OCI-LY7 (cell line): Measurements from ENCODE around the gene HSD17B13. TPM values are rescaled to one million over a fixed set of nuclear protein-coding genes. Genes with fewer than 3 reads are reported as not detected.

Source experiments
- BruUV-seq: library from RNA; stranded (reverse); fragments of 400-500 nt; replicated peaks from 2 replicates; lab custom pipeline; 2021; lab: Mats Ljungman, UMichigan
- CTCF ChIA-PET: fragments of 300-600 bp; sonication (Branson Sonifier 250); formaldehyde crosslinking; loops from one replicate; lab custom pipeline; 2022; ENCODE audit warnings: antibody characterized with exemption; ENCODE audit not compliant: unreplicated experiment; lab: Charles Lee
- POLR2A ChIA-PET: fragments of 300-600 bp; sonication (Branson Sonifier 250); formaldehyde crosslinking; loops from one replicate; lab custom pipeline; 2022; ENCODE audit warnings: antibody characterized with exemption; lab: Charles Lee
- DNase-seq: peaks from one replicate; pipeline ENCODE4 v3.0.0-alpha.2; 2015; ENCODE audit warnings: low spot score
- H2AFZ ChIP-seq: fragments of 200-600 bp; sonication (generic), shearing (Covaris generic); 2 replicates; pipeline ENCODE4 v1.6.1; 2014; ENCODE audit warnings: mild to moderate bottlenecking, antibody characterized with exemption, low read length, moderate library complexity
- H3K27ac ChIP-seq: fragments of 200-600 bp; sonication (generic); 2 replicates; pipeline ENCODE4 v1.5.1; 2014; ENCODE audit warnings: mixed run types, low read depth, mild to moderate bottlenecking, moderate library complexity, low read length, inconsistent platforms; ENCODE audit not compliant: poor library complexity, severe bottlenecking
- H3K36me3 ChIP-seq: fragments of 200-600 bp; sonication (generic); 2 replicates; pipeline ENCODE4 v1.6.1; 2014; ENCODE audit warnings: mild to moderate bottlenecking, antibody characterized with exemption, low read length, moderate library complexity, mixed read lengths; ENCODE audit not compliant: insufficient read depth
- H3K4me1 ChIP-seq: fragments of 200-600 bp; sonication (generic); 2 replicates; pipeline ENCODE4 v1.5.1; 2014; ENCODE audit warnings: mild to moderate bottlenecking, low read length; ENCODE audit not compliant: insufficient read depth, poor library complexity, severe bottlenecking
- H3K4me2 ChIP-seq: fragments of 200-600 bp; sonication (generic); 2 replicates; pipeline ENCODE4 v1.6.1; 2014; ENCODE audit warnings: mild to moderate bottlenecking, low read length
- H3K4me3 ChIP-seq: fragments of 200-600 bp; sonication (generic); 2 replicates; pipeline ENCODE4 v1.5.1; 2014; ENCODE audit warnings: mild to moderate bottlenecking, low read depth, low read length; ENCODE audit not compliant: poor library complexity, severe bottlenecking
- H3K79me2 ChIP-seq: fragments of 200-600 bp; sonication (generic); 2 replicates; pipeline ENCODE4 v1.6.1; 2016; ENCODE audit warnings: low read depth, mild to moderate bottlenecking, low read length, moderate library complexity, mixed read lengths; ENCODE audit not compliant: insufficient read depth
- H3K9me2 ChIP-seq: fragments of 200-600 bp; sonication (generic); 2 replicates; pipeline ENCODE4 v1.6.1; 2016; ENCODE audit warnings: mild to moderate bottlenecking, low read length, mixed read lengths; ENCODE audit not compliant: insufficient read depth
- H3K9me3 ChIP-seq: fragments of 200-600 bp; sonication (generic); 2 replicates; pipeline ENCODE4 v1.6.1; 2014; ENCODE audit warnings: mild to moderate bottlenecking, mixed run types, low read length, mixed read lengths
- H4K20me1 ChIP-seq: fragments of 200-600 bp; sonication (generic); 2 replicates; pipeline ENCODE4 v1.6.1; 2014; ENCODE audit warnings: mild to moderate bottlenecking, antibody characterized with exemption, low read length, moderate library complexity, mixed read lengths; ENCODE audit not compliant: insufficient read depth
- CTCF ChIP-seq: fragments of 200-600 bp; sonication (generic); conservative IDR thresholded peaks from 2 replicates; pipeline ENCODE4 v1.5.1; 2014; ENCODE audit warnings: mild to moderate bottlenecking, antibody characterized with exemption, low read length, moderate library complexity, mixed read lengths
- EZH2phosphoT487 ChIP-seq: fragments of 200-600 bp; sonication (generic); IDR thresholded peaks from 2 replicates; pipeline ENCODE4 v1.6.1; 2018; ENCODE audit warnings: low read depth, borderline replicate concordance, mild to moderate bottlenecking, mixed run types, antibody characterized with exemption, low read length, moderate library complexity, mixed read lengths
- intact Hi-C: fragments of 100-400 bp; cut with micrococcal nuclease; formaldehyde crosslinking; loops from one replicate; pipeline ENCODE4 v1.10.0; 2022; ENCODE audit not compliant: unreplicated experiment
- total RNA-seq, 2 experiments: library from RNA; depleted of rRNA in 1 of 2; stranded (reverse); fragments of >200 nt in 1 of 2; shearing (Covaris generic) in 1 of 2; gene quantifications; 2 replicates each; pipeline ENCODE4 v1.2.3, GENCODE V29; 2014 to 2022

HSD17B13 gene
- total RNA-seq, 2 experiments from 2014 or later = not detected

- no peak for TF ChIP-seq EZH2phosphoT487
- TF ChIP-seq CTCF = no peak
- Histone ChIP-seq H3K27ac (no peak overlapping the region), H3K36me3 (no peaks in the 10 kb centered on the region), H3K4me2 (no peak overlapping the region), H3K4me3 (no peak overlapping the region), H4K20me1 (no peaks in the 10 kb centered on the region), H2AFZ (no peak overlapping the region), H3K9me2 (no peaks in the 10 kb centered on the region), H3K4me1 (no peaks in the 10 kb centered on the region), H3K9me3 (no peaks in the 10 kb centered on the region), H3K79me2 (no peaks in the 10 kb centered on the region)
- DNase-seq = no peak
- intact Hi-C loops = no loop called here
- POLR2A ChIA-PET = no interaction called here
- CTCF ChIA-PET = no interaction called here
- BruUV-seq = no TSS peak
These were observed 41.1 kb downstream of the HSD17B13 start for GRCh38 chr4:87281603-87282002.

GRCh38 chr4:87278335-87278794 lies 44.3 kb downstream of the HSD17B13 start:
- Histone ChIP-seq H3K9me3 (no peaks in the 10 kb centered on the region), H3K9me2 (no peaks in the 10 kb centered on the region), H3K36me3 (no peaks in the 10 kb centered on the region), H3K27ac (no peak overlapping the region), H4K20me1 (no peaks in the 10 kb centered on the region), H3K4me3 (no peak overlapping the region), H3K4me2 (no peak overlapping the region), H3K79me2 (no peaks in the 10 kb centered on the region), H3K4me1 (no peaks in the 10 kb centered on the region), H2AFZ (no peak overlapping the region)
- BruUV-seq = no TSS peak
- DNase-seq = no peak
- ChIA-PET CTCF (no interaction called here), POLR2A (interaction anchor here (0.6 to 1.0 kb wide), 2 partner anchors 35 to 81 kb away, joined by 3 read pairs; no protein-coding TSS in a partner anchor)
- intact Hi-C loops = no loop called here
- TF ChIP-seq EZH2phosphoT487 (no peak), CTCF (no peak)

GRCh38 chr4:87275311-87275710 lies 47.4 kb downstream of the HSD17B13 start:
- no peak overlapping the region for H3K4me2 ChIP-seq
- H3K9me3 ChIP-seq = no peaks in the 10 kb centered on the region
- H2AFZ ChIP-seq = no peak overlapping the region
- H4K20me1 ChIP-seq = no peaks in the 10 kb centered on the region
- H3K9me2 ChIP-seq = no peaks in the 10 kb centered on the region
- BruUV-seq = no TSS peak
- intact Hi-C loops = no loop called here
- POLR2A ChIA-PET = interaction anchor here (1.1 to 1.6 kb wide), 2 partner anchors 11 to 29 kb away, joined by 3 to 5 read pairs; no protein-coding TSS in a partner anchor
- no peak overlapping the region for H3K4me3 ChIP-seq
- H3K4me1 ChIP-seq = no peaks in the 10 kb centered on the region
- CTCF ChIA-PET = no interaction called here
- H3K36me3 ChIP-seq = no peaks in the 10 kb centered on the region
- no peak for TF ChIP-seq EZH2phosphoT487
- no peak for TF ChIP-seq CTCF
- no peaks in the 10 kb centered on the region for H3K79me2 ChIP-seq
- no peak overlapping the region for H3K27ac ChIP-seq
- no peak for DNase-seq
